Testis (tissue), 2 donors: ENCODE results near the gene MBOAT7.
"Not testable (repeated sequence)": the region's sequence is repeated elsewhere in the genome, so short reads cannot be mapped to it uniquely, and the experiment has no call there.

Experiments used
- CTCF ChIP-seq, 3 experiments: fragments of 450-650 bp in 2 of 3; fragments of 200-600 bp in 1 of 3; sonication (generic) in 1 of 3; IDR thresholded peaks; one replicate each; pipeline ENCODE4 v1.5.1; 2016 to 2019; ENCODE audit warnings: antibody characterized with exemption in 3 of 3, mild to moderate bottlenecking in 2 of 3, moderate library complexity in 1 of 3
- POLR2A ChIP-seq: fragments of 450-650 bp; IDR thresholded peaks from one replicate; pipeline ENCODE4 v1.6.1; 2017; ENCODE audit warnings: antibody characterized with exemption, mild to moderate bottlenecking, moderate library complexity

- TF ChIP-seq CTCF (IDR thresholded peaks at IDR 0.05); POLR2A: not testable (repeated sequence)
Observed at GRCh38 chr19:54221947-54222346, 32.6 kb upstream of the MBOAT7 start.
